SK-N-SH (cell line): ENCODE data around the gene TPD52L1.

Source experiments
- POLR2AphosphoS5 ChIP-seq: IDR thresholded peaks from 2 replicates; pipeline ENCODE4 v1.6.1; 2012; ENCODE audit warnings: low read depth, low read length
- SIN3A ChIP-seq: IDR thresholded peaks from 2 replicates; pipeline ENCODE4 v1.6.1; 2012; ENCODE audit warnings: low read depth, mild to moderate bottlenecking, low read length, moderate library complexity, borderline replicate concordance
- TCF12 ChIP-seq: IDR thresholded peaks from 2 replicates; pipeline ENCODE4 v1.4.0; 2012
- YY1 ChIP-seq: IDR thresholded peaks from 2 replicates; pipeline ENCODE4 v1.4.0; 2012; ENCODE audit warnings: low read depth, mild to moderate bottlenecking
- TF ChIP-seq, protein P1 (sequence below): fragments of 200-600 bp; sonication (generic); IDR thresholded peaks from 2 replicates; pipeline ENCODE4 v1.6.1; 2017; ENCODE audit warnings: antibody characterized with exemption, mild to moderate bottlenecking, moderate library complexity

DNA sequence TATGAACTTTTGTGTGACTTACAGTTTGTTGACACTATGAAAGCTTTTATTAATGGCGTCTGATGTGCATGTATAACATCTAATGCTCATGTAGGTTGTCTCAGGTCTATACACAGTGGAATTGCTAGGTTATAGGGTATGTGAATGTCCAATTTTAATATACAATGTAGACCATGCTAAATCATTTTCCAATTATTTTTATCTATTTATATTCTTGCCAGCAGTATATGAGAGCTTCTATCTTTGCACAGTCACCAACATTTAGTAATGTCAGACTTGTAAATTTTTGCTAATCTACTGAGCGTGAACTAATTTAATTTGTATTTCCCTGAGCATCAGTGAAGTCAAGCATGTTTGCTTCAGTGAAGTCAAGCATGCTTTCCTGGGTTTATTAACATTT, 64.4 kb downstream of the TPD52L1 start:
- TF ChIP-seq, protein P1, sequence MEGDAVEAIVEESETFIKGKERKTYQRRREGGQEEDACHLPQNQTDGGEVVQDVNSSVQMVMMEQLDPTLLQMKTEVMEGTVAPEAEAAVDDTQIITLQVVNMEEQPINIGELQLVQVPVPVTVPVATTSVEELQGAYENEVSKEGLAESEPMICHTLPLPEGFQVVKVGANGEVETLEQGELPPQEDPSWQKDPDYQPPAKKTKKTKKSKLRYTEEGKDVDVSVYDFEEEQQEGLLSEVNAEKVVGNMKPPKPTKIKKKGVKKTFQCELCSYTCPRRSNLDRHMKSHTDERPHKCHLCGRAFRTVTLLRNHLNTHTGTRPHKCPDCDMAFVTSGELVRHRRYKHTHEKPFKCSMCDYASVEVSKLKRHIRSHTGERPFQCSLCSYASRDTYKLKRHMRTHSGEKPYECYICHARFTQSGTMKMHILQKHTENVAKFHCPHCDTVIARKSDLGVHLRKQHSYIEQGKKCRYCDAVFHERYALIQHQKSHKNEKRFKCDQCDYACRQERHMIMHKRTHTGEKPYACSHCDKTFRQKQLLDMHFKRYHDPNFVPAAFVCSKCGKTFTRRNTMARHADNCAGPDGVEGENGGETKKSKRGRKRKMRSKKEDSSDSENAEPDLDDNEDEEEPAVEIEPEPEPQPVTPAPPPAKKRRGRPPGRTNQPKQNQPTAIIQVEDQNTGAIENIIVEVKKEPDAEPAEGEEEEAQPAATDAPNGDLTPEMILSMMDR = no peak
- TF ChIP-seq SIN3A = no peak
- TF ChIP-seq YY1 = no peak
- TF ChIP-seq TCF12 = no peak
- no peak for TF ChIP-seq POLR2AphosphoS5
